B cell (primary cell): Measurements from ENCODE around the gene GMIP. TPM values are rescaled to one million over a fixed set of nuclear protein-coding genes. Genes with fewer than 3 reads are reported as not detected.

ENCODE experiments used
- ATAC-seq: fragments of 200-7000 bp; cut with Tn5 transposase; one replicate; pipeline ENCODE4 v1.10.0; 2021; ENCODE audit warnings: low read depth, mild to moderate bottlenecking, moderate number of reproducible peaks, moderate library complexity
- CTCF ChIA-PET: fragments of 350-600 bp; sonication (Branson Sonifier 250); formaldehyde crosslinking; loops from one replicate; lab custom pipeline; 2021; ENCODE audit warnings: antibody characterized with exemption, inconsistent platforms; lab: Charles Lee
- POLR2A ChIA-PET: fragments of 350-600 bp; sonication (Branson Sonifier 250); formaldehyde crosslinking; loops from one replicate; lab custom pipeline; 2021; ENCODE audit warnings: antibody characterized with exemption; lab: Charles Lee
- DNase-seq: peaks from one replicate; pipeline ENCODE4 v3.0.0; 2013
- H2AFZ ChIP-seq: 2 replicates; pipeline ENCODE4 v1.6.1; 2012; ENCODE audit warnings: mild to moderate bottlenecking, low read depth, low read length; ENCODE audit not compliant: insufficient read depth, poor library complexity, severe bottlenecking
- H3K27ac ChIP-seq, 2 donors: 1 replicate in 1 of 2; 2 replicates in 1 of 2; pipeline ENCODE4 v1.5.1; 2012 to 2013; ENCODE audit warnings: low read length in 2 of 2, mild to moderate bottlenecking in 2 of 2, moderate library complexity in 1 of 2
- H3K27me3 ChIP-seq, 4 experiments: fragments of 200-600 bp in 1 of 4; sonication (generic) in 1 of 4; replicated peaks in 1 of 4; 1 replicate in 2 of 4; 2 replicates in 2 of 4; pipeline versions ENCODE4 v1.6.1 to v1.7.0; 2013 to 2016; ENCODE audit warnings: low read length in 3 of 4, mild to moderate bottlenecking in 2 of 4, mixed read lengths in 1 of 4, moderate library complexity in 1 of 4; ENCODE audit not compliant: insufficient read depth in 4 of 4, control insufficient read depth in 3 of 4; ENCODE audit errors: control extremely low read depth in 1 of 4
- H3K36me3 ChIP-seq, 2 experiments: replicated peaks in 1 of 2; 1 replicate in 1 of 2; 2 replicates in 1 of 2; pipeline versions ENCODE4 v1.6.1 to v1.7.1; 2013; ENCODE audit warnings: low read length in 1 of 2; ENCODE audit not compliant: insufficient read depth in 2 of 2, control insufficient read depth in 1 of 2; ENCODE audit errors: control extremely low read depth in 1 of 2, extremely low read depth in 1 of 2
- H3K4me1 ChIP-seq, 2 donors: fragments of 200-600 bp in 1 of 2; sonication (generic) in 1 of 2; 1 replicate in 1 of 2; 2 replicates in 1 of 2; pipeline versions ENCODE4 v1.5.1 to v1.6.1; 2013 to 2017; ENCODE audit warnings: low read length in 2 of 2; ENCODE audit not compliant: control insufficient read depth in 2 of 2, insufficient read depth in 2 of 2
- H3K4me2 ChIP-seq: replicated peaks from 2 replicates; pipeline ENCODE3; 2012; ENCODE audit warnings: mild to moderate bottlenecking, low read depth, low read length; ENCODE audit not compliant: poor library complexity, severe bottlenecking
- H3K4me3 ChIP-seq, 5 experiments: fragments of 200-600 bp in 1 of 5; sonication (generic) in 1 of 5; 1 replicate in 3 of 5; 2 replicates in 2 of 5; pipeline versions ENCODE4 v1.5.1 to v1.7.0; 2011 to 2016; ENCODE audit warnings: low read length in 4 of 5, mild to moderate bottlenecking in 4 of 5, low read depth in 2 of 5, control low read depth in 1 of 5, moderate library complexity in 1 of 5; ENCODE audit not compliant: insufficient read depth in 1 of 5; ENCODE audit errors: control extremely low read depth in 1 of 5, extremely low read depth in 1 of 5
- H3K79me2 ChIP-seq: fragments of 200-600 bp; sonication (generic); one replicate; pipeline ENCODE4 v1.6.0; 2016; ENCODE audit warnings: low read length; ENCODE audit not compliant: control insufficient read depth, insufficient read depth
- H3K9ac ChIP-seq: fragments of 200-600 bp; sonication (generic); 2 replicates; pipeline ENCODE4 v1.6.1; 2017; ENCODE audit warnings: mild to moderate bottlenecking, low read length, moderate library complexity
- H3K9me3 ChIP-seq, 3 donors: one replicate each; pipeline versions ENCODE4 v1.6.1 to v1.7.1; 2013; ENCODE audit warnings: low read length in 2 of 3; ENCODE audit not compliant: control insufficient read depth in 2 of 3, insufficient read depth in 1 of 3; ENCODE audit errors: control extremely low read depth in 1 of 3
- H4K20me1 ChIP-seq: 2 replicates; pipeline ENCODE4 v1.6.0; 2012; ENCODE audit warnings: mild to moderate bottlenecking, low read length; ENCODE audit not compliant: insufficient read depth, control insufficient read depth, poor library complexity, severe bottlenecking
- H3K27ac Mint-ChIP-seq: one replicate; pipeline ENCODE4 v1.8.0; 2021; ENCODE audit warnings: mixed read lengths
- H3K27me3 Mint-ChIP-seq: one replicate; pipeline ENCODE4 v1.8.0; 2021; ENCODE audit warnings: mixed read lengths
- H3K4me1 Mint-ChIP-seq: one replicate; pipeline ENCODE4 v1.8.0; 2021; ENCODE audit warnings: mixed read lengths
- H3K4me3 Mint-ChIP-seq: one replicate; pipeline ENCODE4 v1.8.0; 2021; ENCODE audit warnings: mixed read lengths
- H3K9me3 Mint-ChIP-seq: one replicate; pipeline ENCODE4 v1.8.0; 2022; ENCODE audit warnings: mixed read lengths; ENCODE audit not compliant: insufficient read depth
- EZH2 ChIP-seq: IDR thresholded peaks from 2 replicates; pipeline ENCODE4 v1.6.1; 2012; ENCODE audit warnings: borderline replicate concordance, low read depth, mild to moderate bottlenecking, moderate library complexity, low read length; ENCODE audit not compliant: insufficient read depth, poor library complexity, severe bottlenecking
- WGBS: methylation state at CpG from one replicate; pipeline ENCODE4 v1.1.5; 2013; ENCODE audit warnings: missing lambda C conversion rate; ENCODE audit not compliant: insufficient coverage; 5-methylcytosine and 5-hydroxymethylcytosine counted together
- intact Hi-C: fragments of 100-400 bp; cut with micrococcal nuclease; formaldehyde crosslinking; loops from one replicate; pipeline ENCODE4 v1.10.0; 2022
- polyA plus RNA-seq: library from polyadenylated mRNA; depleted of rRNA; stranded (reverse); fragments of >200 nt; gene quantifications from 2 replicates; pipeline ENCODE4 v1.2.3, GENCODE V29; 2012
- total RNA-seq, 2 donors: library from RNA; stranded (reverse); fragments of 120-200 nt in 1 of 2; gene quantifications; 1 replicate in 1 of 2; 2 replicates in 1 of 2; pipeline versions ENCODE4 v1.2.3 to v1.2.4, GENCODE V29; 2013 to 2022
- TF ChIP-seq, protein P1 (sequence below): fragments of 200-600 bp; IDR thresholded peaks from one replicate; pipeline ENCODE4 v1.8.0; 2022; ENCODE audit warnings: antibody characterized with exemption, mild to moderate bottlenecking

GMIP gene
- total and polyA plus RNA-seq, 2 donors (not counting 1 experiment from before 2014, with no cell fraction given) = 57.0 to 112 TPM

- Mint-ChIP-seq H3K27ac (peak overlapping the region; percentile 97), H3K27me3 (no peaks in the 10 kb centered on the region), H3K4me1 (peaks cover 28% of the 10 kb centered on the region), H3K9me3 (no peaks in the 10 kb centered on the region), H3K4me3 (peak overlapping the region; percentile 93)
- Histone ChIP-seq H2AFZ (peak overlapping the region; percentile 63), H4K20me1 (peaks cover 5% of the 10 kb centered on the region), H3K9me3 (peaks cover 0 to 10% (median 0%) of the 10 kb centered on the region in 3 donors), H3K27me3 (no peaks in the 10 kb centered on the region), H3K79me2 (peaks cover 58% of the 10 kb centered on the region), H3K9ac (peak overlapping the region; percentile 74), H3K4me3 (peak overlapping the region; percentile 75 to 88 (median 77)), H3K36me3 (peaks cover 0 to 35% of the 10 kb centered on the region in 2 experiments), H3K27ac (peak overlapping the region; percentile 77), H3K4me2 (peak overlapping the region; percentile 86), H3K4me1 (peaks cover 29 to 44% of the 10 kb centered on the region in 2 donors)
- POLR2A ChIA-PET = interaction anchor here (0.6 to 2.9 kb wide), 6 partner anchors 9 to 204 kb away, joined by 3 to 22 read pairs (median 4); partner anchors contain the start of genes GMIP, NDUFA13, ZNF253 and ZNF506
- CTCF ChIA-PET = interaction anchor here (0.6 to 3.2 kb wide), 6 partner anchors 10 to 130 kb away, joined by 3 to 12 read pairs (median 4); partner anchors contain the start of gene GMIP
- ATAC-seq = peak; percentile 8
- DNase-seq = peak; percentile 84
- TF ChIP-seq, protein P1, sequence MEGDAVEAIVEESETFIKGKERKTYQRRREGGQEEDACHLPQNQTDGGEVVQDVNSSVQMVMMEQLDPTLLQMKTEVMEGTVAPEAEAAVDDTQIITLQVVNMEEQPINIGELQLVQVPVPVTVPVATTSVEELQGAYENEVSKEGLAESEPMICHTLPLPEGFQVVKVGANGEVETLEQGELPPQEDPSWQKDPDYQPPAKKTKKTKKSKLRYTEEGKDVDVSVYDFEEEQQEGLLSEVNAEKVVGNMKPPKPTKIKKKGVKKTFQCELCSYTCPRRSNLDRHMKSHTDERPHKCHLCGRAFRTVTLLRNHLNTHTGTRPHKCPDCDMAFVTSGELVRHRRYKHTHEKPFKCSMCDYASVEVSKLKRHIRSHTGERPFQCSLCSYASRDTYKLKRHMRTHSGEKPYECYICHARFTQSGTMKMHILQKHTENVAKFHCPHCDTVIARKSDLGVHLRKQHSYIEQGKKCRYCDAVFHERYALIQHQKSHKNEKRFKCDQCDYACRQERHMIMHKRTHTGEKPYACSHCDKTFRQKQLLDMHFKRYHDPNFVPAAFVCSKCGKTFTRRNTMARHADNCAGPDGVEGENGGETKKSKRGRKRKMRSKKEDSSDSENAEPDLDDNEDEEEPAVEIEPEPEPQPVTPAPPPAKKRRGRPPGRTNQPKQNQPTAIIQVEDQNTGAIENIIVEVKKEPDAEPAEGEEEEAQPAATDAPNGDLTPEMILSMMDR = no peak
- no peak for TF ChIP-seq EZH2
- 67% methylated on average over 6 of the region's 18 CpGs for WGBS
- intact Hi-C loops = loop anchor here (2.0 kb wide), 1 partner anchor 205 kb away; no protein-coding TSS in a partner anchor
These were observed 18.3 kb upstream of the GMIP start for GRCh38 chr19:19661675-19662251.
